Psoas muscle (tissue), 8 donors: ENCODE measurements around the gene MAX. TPM values are rescaled to one million over a fixed set of nuclear protein-coding genes. Genes with fewer than 3 reads are reported as not detected.

Experiments
- ATAC-seq, 4 donors: fragments of 200-7000 bp; cut with Tn5 transposase; one replicate each; pipeline ENCODE4 v1.9.1; 2020; ENCODE audit warnings: moderate library complexity in 3 of 4, mild to moderate bottlenecking in 2 of 4
- DNase-seq, 2 donors: peaks; one replicate each; pipeline ENCODE4 v3.0.0-alpha.2; 2020
- H3K27ac ChIP-seq: fragments of 200-600 bp; one replicate; pipeline ENCODE4 v1.8.0; 2022
- H3K27me3 ChIP-seq, 3 donors: fragments of 200-600 bp in 1 of 3; one replicate each; pipeline versions ENCODE4 v1.6.1 to v1.8.0; 2013 to 2022; ENCODE audit warnings: low read length in 2 of 3, mild to moderate bottlenecking in 2 of 3, moderate library complexity in 1 of 3; ENCODE audit not compliant: insufficient read depth in 3 of 3
- H3K36me3 ChIP-seq, 2 donors: fragments of 200-600 bp in 1 of 2; one replicate each; pipeline versions ENCODE4 v1.6.1 to v1.8.0; 2013 to 2022; ENCODE audit warnings: low read depth in 1 of 2, mild to moderate bottlenecking in 1 of 2, moderate library complexity in 1 of 2; ENCODE audit not compliant: insufficient read depth in 1 of 2
- H3K4me1 ChIP-seq: fragments of 200-600 bp; one replicate; pipeline ENCODE4 v1.8.0; 2022
- H3K4me3 ChIP-seq: fragments of 200-600 bp; one replicate; pipeline ENCODE4 v1.8.0; 2022; ENCODE audit warnings: mild to moderate bottlenecking
- H3K9me3 ChIP-seq: fragments of 200-600 bp; one replicate; pipeline ENCODE4 v1.8.0; 2022
- CTCF ChIP-seq: fragments of 200-600 bp; IDR thresholded peaks from one replicate; pipeline ENCODE4 v1.8.0; 2022; ENCODE audit warnings: antibody characterized with exemption
- WGBS, 3 donors: extraction: QIAGEN DNeasy Blood & Tissue Kit; methylation state at CpG; one replicate each; pipeline versions ENCODE4 v1.1.6 to v1.1.7; 2013; 5-methylcytosine and 5-hydroxymethylcytosine counted together
- intact Hi-C, 2 donors: fragments of 100-400 bp; cut with DNase I; formaldehyde crosslinking; loops; one replicate each; pipeline versions ENCODE4 v1.11.0 to v1.14.2; 2022
- polyA plus RNA-seq, 3 donors: library from polyadenylated mRNA; stranded (reverse); fragments of 200-250 nt; gene quantifications; one replicate each; pipeline ENCODE4 v1.2.3, GENCODE V29; 2013
- total RNA-seq, 4 donors: library from RNA; stranded (reverse); fragmentation: NEBNext Ultra II Directional in 2 of 4; extraction: Animal tissue kit (Norgen Biotek cat#: 25700) in 2 of 4; gene quantifications; one replicate each; pipeline versions ENCODE4 v1.2.1 to v1.2.4, GENCODE V29; 2021 to 2023
- donor health status: healthy with polysubstance abuse.
- donor health status: DM: no; HTN: no; CAD: no; lungs with moderate emphysema.
- donor health status: Bipolar disorder and iron deficiency.
- donor health status: healthy.
- donor health status: DM: yes; HTN: yes; CAD: no.
- donor health status: DM: no; HTN: no; CAD: no.
- donor health status: DM: no; HTN: no; CAD: no.
- donor health status: DM: yes; HTN: yes; CAD: no.

MAX gene
- total and polyA plus RNA-seq, 7 donors = 44.5 to 115 (median 50.6) TPM

GRCh38 chr14:65073605-65074201 lies 28.6 kb downstream of the MAX start:
- Histone ChIP-seq H3K27ac (peak overlapping the region; percentile 66), H3K4me3 (peak overlapping the region; percentile 12), H3K27me3 (no peaks in the 10 kb centered on the region), H3K9me3 (no peaks in the 10 kb centered on the region), H3K36me3 (peaks cover 0 to 37% of the 10 kb centered on the region in 2 donors), H3K4me1 (peaks cover 70% of the 10 kb centered on the region)
- DNase-seq = no peak
- intact Hi-C loops = no loop called here
- peak; percentile 44 to 73 (median 50) for ATAC-seq
- TF ChIP-seq CTCF = no peak
- 17 to 36% (median 27%) methylated on average over 4 of the region's 4 CpGs for WGBS, 3 donors

- Histone ChIP-seq H3K27me3 (no peaks in the 10 kb centered on the region), H3K27ac (peak overlapping the region; percentile 66), H3K9me3 (no peaks in the 10 kb centered on the region), H3K36me3 (peaks cover 0 to 34% of the 10 kb centered on the region in 2 donors), H3K4me1 (peaks cover 67% of the 10 kb centered on the region), H3K4me3 (no peak overlapping the region)
- peak in 1 of 4 donors; percentile 9 for ATAC-seq
- no peak for DNase-seq
- intact Hi-C loops = no loop called here
- WGBS, 3 donors = 22 to 52% (median 39%) methylated on average over 1 of the region's 1 CpG
- TF ChIP-seq CTCF = no peak
Measured at GRCh38 chr14:65072937-65073336, 29.4 kb downstream of the MAX start.

GRCh38 chr14:65072256-65072655 lies 30.1 kb downstream of the MAX start:
- peaks cover 64% of the 10 kb centered on the region for H3K4me1 ChIP-seq
- ATAC-seq = no peak
- intact Hi-C loops = no loop called here
- no peak overlapping the region for H3K4me3 ChIP-seq
- no peaks in the 10 kb centered on the region for H3K9me3 ChIP-seq
- H3K27me3 ChIP-seq = no peaks in the 10 kb centered on the region
- 81 to 85% (median 84%) methylated on average over 6 of the region's 6 CpGs for WGBS, 3 donors
- H3K27ac ChIP-seq = peak overlapping the region; percentile 66
- TF ChIP-seq CTCF = no peak
- DNase-seq = no peak
- peaks cover 0 to 27% of the 10 kb centered on the region in 2 donors for H3K36me3 ChIP-seq

- H3K27ac ChIP-seq = peak overlapping the region; percentile 66
- peaks cover 64% of the 10 kb centered on the region for H3K4me1 ChIP-seq
- DNase-seq = no peak
- intact Hi-C loops = no loop called here
- 84 to 93% (median 89%) methylated on average over 3 of the region's 3 CpGs for WGBS, 3 donors
- no peak for TF ChIP-seq CTCF
- H3K27me3 ChIP-seq = no peaks in the 10 kb centered on the region
- H3K4me3 ChIP-seq = no peak overlapping the region
- H3K9me3 ChIP-seq = no peaks in the 10 kb centered on the region
- ATAC-seq = no peak
- H3K36me3 ChIP-seq = peaks cover 0 to 20% of the 10 kb centered on the region in 2 donors
Measured at GRCh38 chr14:65071544-65071943, 30.8 kb downstream of the MAX start.

- DNase-seq (no peak), ATAC-seq (peak; percentile 38 to 57 (median 55))
- H3K36me3 ChIP-seq = peaks cover 0 to 17% of the 10 kb centered on the region in 2 donors
- peaks cover 58% of the 10 kb centered on the region for H3K4me1 ChIP-seq
- H3K9me3 ChIP-seq = no peaks in the 10 kb centered on the region
- 21 to 32% (median 27%) methylated on average over 12 of the region's 12 CpGs for WGBS, 3 donors
- intact Hi-C loops = no loop called here
- H3K4me3 ChIP-seq = peak overlapping the region; percentile 31
- peak overlapping the region; percentile 31 for H3K27ac ChIP-seq
- no peaks in the 10 kb centered on the region for H3K27me3 ChIP-seq
- TF ChIP-seq CTCF = no peak
Measured at GRCh38 chr14:65070471-65070976, 31.8 kb downstream of the MAX start.
